ENCODE results near the gene LYRM7.
"Not testable (repeated sequence)": the region's sequence is repeated elsewhere in the genome, so short reads cannot be mapped to it uniquely, and the experiment has no call there.

Gene LYRM7

GRCh38 chr5:131170540-131171275 is at the start of gene LYRM7:
Gene LYRM7, plus strand, starts transcription at chr5:131170944. Its CDS starts 77 bp downstream, at chr5:131171021.
- DNase-seq = peak; percentile 95 to 96

- DNase-seq = not testable (repeated sequence)
Observed at GRCh38 chr5:131127244-131127643, 43.5 kb upstream of the LYRM7 start.

DNA sequence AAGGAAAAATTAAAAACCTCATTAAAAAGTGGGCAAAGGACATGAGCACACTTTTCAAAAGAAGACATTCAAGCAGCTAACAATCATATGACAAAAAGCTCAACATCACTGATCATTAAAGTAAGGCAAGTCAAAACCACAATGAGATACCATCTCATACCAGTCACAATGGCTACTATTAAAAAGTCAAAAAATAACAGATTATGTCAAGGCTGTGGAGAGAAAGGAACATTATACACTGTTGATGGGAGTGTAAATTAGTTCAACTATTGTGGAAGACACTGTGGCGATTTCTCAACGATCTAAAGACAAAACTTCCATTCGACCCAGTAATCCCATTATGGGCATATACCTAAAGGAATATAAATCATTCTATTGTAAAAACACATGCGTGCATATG is 41.4 kb upstream of the LYRM7 start:
- no peak for DNase-seq

DNA sequence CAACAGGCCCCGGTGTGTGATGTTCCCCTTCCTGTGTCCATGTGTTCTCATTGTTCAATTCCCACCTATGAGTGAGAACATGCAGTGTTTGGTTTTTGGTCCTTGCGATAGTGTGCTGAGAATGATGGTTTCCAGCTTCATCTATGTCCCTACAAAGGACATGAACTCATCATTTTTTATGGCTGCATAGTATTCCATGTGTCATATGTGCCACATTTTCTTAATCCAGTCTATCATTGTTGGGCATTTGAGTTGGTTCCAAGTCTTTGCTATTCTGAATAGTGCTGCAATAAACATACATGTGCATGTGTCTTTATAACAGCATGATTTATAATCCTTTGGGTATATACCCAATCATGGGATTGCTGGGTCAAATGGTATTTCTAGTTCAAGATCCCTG is 37.7 kb upstream of the LYRM7 start:
- DNase-seq = not testable (repeated sequence)

DNA sequence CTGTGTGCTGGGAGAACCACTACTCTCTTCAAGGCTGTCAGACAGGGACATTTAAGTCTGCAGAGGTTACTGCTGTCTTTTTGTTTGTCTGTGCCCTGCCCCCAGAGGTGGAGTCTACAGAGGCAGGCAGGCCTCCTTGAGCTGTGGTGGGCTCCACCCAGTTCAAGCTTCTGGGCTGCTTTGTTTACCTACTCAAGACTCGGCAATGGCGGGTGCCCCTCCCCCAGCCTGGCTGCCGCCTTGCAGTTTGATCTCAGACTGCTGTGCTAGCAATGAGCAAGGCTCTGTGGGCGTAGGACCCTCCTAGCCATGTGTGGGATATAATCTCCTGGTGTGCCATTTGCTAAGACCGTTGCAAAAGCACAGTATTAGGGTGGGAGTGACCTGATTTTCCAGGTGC is 32.3 kb upstream of the LYRM7 start:
- not testable (repeated sequence) for DNase-seq

- no peak for DNase-seq
Observed at GRCh38 chr5:131139321-131139720, 31.4 kb upstream of the LYRM7 start.

- DNase-seq = no peak
Observed at GRCh38 chr5:131142970-131143617, 27.6 kb upstream of the LYRM7 start.

DNA sequence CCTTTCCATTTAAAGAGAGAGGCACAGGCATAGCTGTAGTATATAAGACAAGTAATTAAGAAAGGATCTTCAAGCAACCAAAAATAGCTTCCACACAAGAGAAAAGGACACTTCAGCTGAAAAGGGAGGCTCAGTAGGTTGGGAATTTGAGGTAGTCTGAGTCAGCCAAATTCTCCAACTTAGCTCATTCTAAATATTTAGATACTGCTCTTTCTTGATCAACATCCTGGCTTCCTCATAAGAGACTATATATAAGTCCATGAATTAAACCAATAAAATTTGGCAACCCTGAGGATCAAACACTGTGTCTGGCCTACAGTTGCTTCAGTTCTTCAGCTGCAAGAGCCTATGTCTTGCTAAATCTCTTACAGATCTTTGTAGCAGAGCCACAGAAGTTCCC is 23.5 kb upstream of the LYRM7 start:
- DNase-seq = no peak

GRCh38 chr5:131148835-131149234 is 21.9 kb upstream of the LYRM7 start:
- no peak for DNase-seq

DNA sequence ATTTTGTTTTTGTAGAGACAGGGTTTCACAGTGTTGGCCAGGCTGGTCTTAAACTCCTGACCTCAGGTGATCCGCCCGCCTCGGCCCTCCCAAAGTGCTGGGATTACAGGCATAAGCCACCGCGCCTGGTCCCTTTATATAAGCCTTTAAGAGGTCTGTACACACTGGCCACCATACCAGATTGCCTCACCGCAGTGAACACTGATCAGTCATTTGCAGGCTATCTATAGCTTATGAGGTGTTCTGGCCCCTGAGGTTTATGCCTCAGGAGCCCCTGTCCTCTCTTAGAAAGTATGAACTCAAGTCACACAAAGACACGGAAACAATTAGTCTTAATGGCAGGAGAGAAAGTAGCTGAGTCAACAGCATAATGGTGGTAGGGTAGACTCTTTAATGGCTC is 20.3 kb upstream of the LYRM7 start:
- DNase-seq = no peak

- DNase-seq = no peak
Observed at GRCh38 chr5:131151216-131151615, 19.5 kb upstream of the LYRM7 start.

- no peak for DNase-seq
Observed at GRCh38 chr5:131156385-131156784, 14.4 kb upstream of the LYRM7 start.

DNA sequence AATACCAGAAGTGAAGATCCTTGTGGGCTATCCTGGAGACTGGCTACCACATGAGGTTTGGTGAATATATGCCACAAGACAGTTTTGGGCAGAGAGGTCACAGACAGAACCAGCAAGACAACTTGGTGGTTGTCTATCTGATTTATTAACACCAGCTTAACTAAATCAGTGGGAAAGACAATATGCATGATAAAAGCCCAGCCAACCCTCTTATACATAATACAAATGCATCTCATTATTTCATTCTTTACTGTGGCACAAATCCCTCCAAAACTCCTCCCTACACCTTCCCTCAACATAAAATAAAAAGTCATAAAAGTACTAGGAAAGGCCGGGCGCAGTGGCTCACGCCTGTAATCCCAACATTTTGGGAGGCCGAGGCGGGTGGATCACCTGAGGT is 13.8 kb upstream of the LYRM7 start:
- no peak for DNase-seq

GRCh38 chr5:131160134-131160533 is 10.6 kb upstream of the LYRM7 start:
- no peak for DNase-seq

GRCh38 chr5:131163276-131164119 is 7.2 kb upstream of the LYRM7 start:
- no peak for DNase-seq

DNA sequence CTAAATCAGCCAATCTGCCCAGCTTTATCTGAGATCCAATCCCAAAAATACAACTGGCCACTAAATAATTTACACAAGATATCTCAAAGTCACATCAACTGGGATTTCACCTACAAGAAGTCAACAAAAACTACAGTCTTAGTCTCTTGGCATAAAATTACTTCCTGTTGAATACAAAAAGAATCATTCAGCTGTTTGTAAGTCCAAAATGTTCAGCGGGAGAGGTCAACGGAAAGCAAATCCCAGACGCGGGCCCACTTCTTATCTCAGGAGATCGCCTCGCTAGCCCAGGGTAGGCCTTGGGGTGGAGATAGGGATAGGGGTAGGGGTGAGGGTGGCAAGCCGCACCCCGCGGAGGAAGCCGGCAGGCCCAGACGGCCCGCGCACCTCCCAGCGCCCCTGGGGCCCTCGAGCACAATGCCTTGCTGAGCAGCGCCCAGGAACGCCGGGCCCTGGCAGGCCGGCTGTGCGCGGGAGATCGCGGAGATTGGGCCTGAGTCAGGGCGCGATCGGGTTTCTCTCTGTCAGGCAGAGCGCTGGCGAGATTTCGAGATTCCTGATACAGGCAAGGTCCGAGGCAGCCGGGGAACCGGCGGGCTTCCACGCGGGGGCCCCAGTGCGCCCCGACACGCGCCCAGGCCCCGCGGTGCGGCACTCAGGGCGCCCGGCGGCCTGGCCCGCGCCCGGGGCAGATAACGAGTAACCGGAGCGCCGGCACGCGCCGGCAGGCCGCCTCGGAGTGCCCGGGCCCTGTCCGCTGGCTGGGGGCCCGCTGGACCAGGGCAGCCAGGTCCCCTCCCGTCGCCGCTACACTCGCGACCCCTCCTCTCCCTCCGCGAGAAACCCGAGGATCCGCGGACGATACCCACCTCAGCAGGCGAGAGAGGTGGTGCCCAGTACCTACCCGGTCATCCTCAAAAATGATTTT is 6.3 kb upstream of the LYRM7 start:
- peak in 1 of 2 experiments; percentile 9 for DNase-seq

GRCh38 chr5:131165119-131165727 is 5.5 kb upstream of the LYRM7 start, which contains the start of gene HINT1:
Gene HINT1, minus strand, starts transcription at chr5:131165256. Its CDS starts 51 bp downstream, at chr5:131165205.
- peak; percentile 70 to 83 for DNase-seq

- DNase-seq = no peak
Observed at GRCh38 chr5:131167615-131168014, 3.1 kb upstream of the LYRM7 start.

- no peak for DNase-seq
Observed at GRCh38 chr5:131169810-131170539, 769 bp upstream of the LYRM7 start.

- DNase-seq = no peak
Observed at GRCh38 chr5:131171276-131171810, 599 bp downstream of the LYRM7 start.

- DNase-seq = no peak
Observed at GRCh38 chr5:131180407-131180806, 9.7 kb downstream of the LYRM7 start.
